ENCODE data around the gene EPHA3.

- no peak for TF ChIP-seq CTCF (IDR thresholded peaks at IDR 0.05)
- TF ChIP-seq POLR2A (IDR thresholded peaks at IDR 0.05), result no peak
Observed at GRCh38 chr3:89364314-89364713, 256.9 kb downstream of the EPHA3 start.
